ENCODE measurements around the gene OR9A2. TPM values are rescaled to one million over a fixed set of nuclear protein-coding genes. Genes with fewer than 3 reads are reported as not detected.

The OR9A2 gene
- total and polyA plus RNA-seq, 10 of the 15 experiments (the other 5 are each of a cell fraction or from before 2014, with no cell fraction given): not detected

DNA sequence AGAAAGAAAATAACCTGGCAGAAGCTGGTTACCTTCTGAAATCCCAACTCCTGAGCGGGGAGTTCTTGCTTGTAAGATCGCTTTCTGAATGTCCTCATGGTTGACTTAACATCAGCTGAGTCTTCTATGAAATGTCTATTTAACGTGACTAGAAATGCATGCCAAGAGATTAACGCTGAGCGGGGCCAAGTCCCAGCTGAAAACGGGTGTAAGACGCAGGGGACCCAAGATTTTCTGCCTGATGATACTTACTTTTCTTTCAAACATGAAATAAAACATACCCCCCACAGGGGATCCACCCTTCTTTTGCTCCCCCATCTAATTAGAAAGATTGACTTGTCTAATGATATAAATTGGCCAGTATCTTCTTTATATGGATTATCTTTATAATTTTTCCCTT is 14.9 kb downstream of the OR9A2 start:
- FAIRE-seq (no peak), ATAC-seq (no peak), DNase-seq (ENCODE audit: low read depth, low spot score) (no peak)
- H3K4me2 ChIP-seq (ENCODE audit: control insufficient read depth, insufficient read depth): no peak overlapping the region
- H2AFZ ChIP-seq (ENCODE audit: control insufficient read depth, low read depth, low read length): no peak overlapping the region
- ChIA-PET POLR2A (no interaction called here), CTCF (interaction anchor here (0.8 to 19.2 kb wide), 4 partner anchors 9 to 207 kb away, joined by 3 to 434 read pairs (median 6); partner anchors contain the start of gene TAS2R40), RAD21 (ENCODE audit: unreplicated experiment) (interaction anchor here (5.5 kb wide), 1 partner anchor 203 kb away, joined by 83 read pairs; no protein-coding TSS in a partner anchor), SMC1A (ENCODE audit: uncharacterized antibody, unreplicated experiment) (interaction anchor here (0.7 to 2.4 kb wide), 4 partner anchors 139 to 210 kb away, joined by 3 to 12 read pairs (median 4); partner anchors contain the start of gene TAS2R40)
- 62% methylated on average over 7 of the region's 7 CpGs for WGBS (ENCODE audit: insufficient coverage, insufficient replicate concordance, low lambda C conversion rate, missing lambda C conversion rate)
- in situ Hi-C loops (cut with MboI) (loop anchor here (10.0 kb wide), 1 partner anchor 403 kb away; no protein-coding TSS in a partner anchor), intact Hi-C loops (cut with micrococcal nuclease; ENCODE audit: unreplicated experiment) (no loop called here)
- no peaks in the 10 kb centered on the region for H3K79me2 ChIP-seq (ENCODE audit: control insufficient read depth, insufficient read depth, low read length)
- no TSS peak for BruUV-seq (replicated peaks)
- TF ChIP-seq TCF12 (IDR thresholded peaks at IDR 0.05; ENCODE audit: low read depth, low read length): no peak
- TF ChIP-seq GATAD2B (conservative IDR thresholded peaks at IDR 0.05; ENCODE audit: low read depth): no peak
- TF ChIP-seq, protein P1, sequence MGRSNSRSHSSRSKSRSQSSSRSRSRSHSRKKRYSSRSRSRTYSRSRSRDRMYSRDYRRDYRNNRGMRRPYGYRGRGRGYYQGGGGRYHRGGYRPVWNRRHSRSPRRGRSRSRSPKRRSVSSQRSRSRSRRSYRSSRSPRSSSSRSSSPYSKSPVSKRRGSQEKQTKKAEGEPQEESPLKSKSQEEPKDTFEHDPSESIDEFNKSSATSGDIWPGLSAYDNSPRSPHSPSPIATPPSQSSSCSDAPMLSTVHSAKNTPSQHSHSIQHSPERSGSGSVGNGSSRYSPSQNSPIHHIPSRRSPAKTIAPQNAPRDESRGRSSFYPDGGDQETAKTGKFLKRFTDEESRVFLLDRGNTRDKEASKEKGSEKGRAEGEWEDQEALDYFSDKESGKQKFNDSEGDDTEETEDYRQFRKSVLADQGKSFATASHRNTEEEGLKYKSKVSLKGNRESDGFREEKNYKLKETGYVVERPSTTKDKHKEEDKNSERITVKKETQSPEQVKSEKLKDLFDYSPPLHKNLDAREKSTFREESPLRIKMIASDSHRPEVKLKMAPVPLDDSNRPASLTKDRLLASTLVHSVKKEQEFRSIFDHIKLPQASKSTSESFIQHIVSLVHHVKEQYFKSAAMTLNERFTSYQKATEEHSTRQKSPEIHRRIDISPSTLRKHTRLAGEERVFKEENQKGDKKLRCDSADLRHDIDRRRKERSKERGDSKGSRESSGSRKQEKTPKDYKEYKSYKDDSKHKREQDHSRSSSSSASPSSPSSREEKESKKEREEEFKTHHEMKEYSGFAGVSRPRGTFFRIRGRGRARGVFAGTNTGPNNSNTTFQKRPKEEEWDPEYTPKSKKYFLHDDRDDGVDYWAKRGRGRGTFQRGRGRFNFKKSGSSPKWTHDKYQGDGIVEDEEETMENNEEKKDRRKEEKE (IDR thresholded peaks at IDR 0.05): no peak
- TF ChIP-seq BHLHE40 (IDR thresholded peaks at IDR 0.05; ENCODE audit: borderline replicate concordance in 1 of 2, low read depth in 2 of 2, low read length in 1 of 2): no peak
- TF ChIP-seq HDAC6 (IDR thresholded peaks at IDR 0.05; ENCODE audit: unreplicated experiment): no peak
- no peak for TF ChIP-seq RAD21 (IDR thresholded peaks at IDR 0.05; ENCODE audit: insufficient read depth, low read depth, low read length)
- no peak for TF ChIP-seq NR2C2 (IDR thresholded peaks at IDR 0.05; ENCODE audit: borderline replicate concordance, control insufficient read depth, insufficient read length, low read depth)
- no peak for TF ChIP-seq PML (IDR thresholded peaks at IDR 0.05; ENCODE audit: low read length)
- TF ChIP-seq YBX1 (IDR thresholded peaks at IDR 0.05): no peak
- no peak for TF ChIP-seq POLR2AphosphoS5 (IDR thresholded peaks at IDR 0.05; ENCODE audit: low read length)
- TF ChIP-seq, protein P2, sequence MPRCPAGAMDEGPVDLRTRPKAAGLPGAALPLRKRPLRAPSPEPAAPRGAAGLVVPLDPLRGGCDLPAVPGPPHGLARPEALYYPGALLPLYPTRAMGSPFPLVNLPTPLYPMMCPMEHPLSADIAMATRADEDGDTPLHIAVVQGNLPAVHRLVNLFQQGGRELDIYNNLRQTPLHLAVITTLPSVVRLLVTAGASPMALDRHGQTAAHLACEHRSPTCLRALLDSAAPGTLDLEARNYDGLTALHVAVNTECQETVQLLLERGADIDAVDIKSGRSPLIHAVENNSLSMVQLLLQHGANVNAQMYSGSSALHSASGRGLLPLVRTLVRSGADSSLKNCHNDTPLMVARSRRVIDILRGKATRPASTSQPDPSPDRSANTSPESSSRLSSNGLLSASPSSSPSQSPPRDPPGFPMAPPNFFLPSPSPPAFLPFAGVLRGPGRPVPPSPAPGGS (IDR thresholded peaks at IDR 0.05; ENCODE audit: borderline replicate concordance, insufficient read depth, low read depth, low read length, poor library complexity, severe bottlenecking): no peak
- TF ChIP-seq FOXM1 (IDR thresholded peaks at IDR 0.05; ENCODE audit: low read depth, low read length): no peak
- TF ChIP-seq KDM1A (IDR thresholded peaks at IDR 0.05; ENCODE audit: borderline replicate concordance): no peak
- no peak for TF ChIP-seq ASH2L (IDR thresholded peaks at IDR 0.05; ENCODE audit: borderline replicate concordance, low read depth)
- TF ChIP-seq HDAC2 (IDR thresholded peaks at IDR 0.05): no peak
- H3K27me3 ChIP-seq (replicated peaks in 1 of 2; ENCODE audit: control insufficient read depth in 2 of 2, insufficient read depth in 2 of 2, low read length in 1 of 2): peaks cover 0 to 3% of the 10 kb centered on the region in 2 experiments; a peak in 1 of 4 replicates
- no peaks in the 10 kb centered on the region for H4K20me1 ChIP-seq (ENCODE audit: control insufficient read depth, insufficient read depth)
- H3K9me3 ChIP-seq (replicated peaks; ENCODE audit: control insufficient read depth, insufficient read depth, low read length): no peaks in the 10 kb centered on the region
- H3K4me3 ChIP-seq: no peak overlapping the region
- H3K4me1 ChIP-seq (ENCODE audit: control insufficient read depth, insufficient read depth, low read length): peaks cover 10% of the 10 kb centered on the region
- no peak overlapping the region for H3K9ac ChIP-seq (ENCODE audit: control insufficient read depth, insufficient read depth, low read length)
- H3K27ac ChIP-seq (ENCODE audit: control insufficient read depth, insufficient read depth): no peak overlapping the region
- no peaks in the 10 kb centered on the region for H3K36me3 ChIP-seq (ENCODE audit: control insufficient read depth in 2 of 2, insufficient read depth in 2 of 2, low read length in 1 of 2)
